Vagina (tissue), 2 donors: ENCODE results near the gene PGP. TPM values are rescaled to one million over a fixed set of nuclear protein-coding genes. Genes with fewer than 3 reads are reported as not detected.

Experiments
- DNase-seq, 2 donors: peaks; one replicate each; pipeline ENCODE4 v3.0.0-alpha.2; 2017; ENCODE audit errors: extremely low spot score in 2 of 2
- H3K27ac ChIP-seq: fragments of 200-600 bp; sonication (generic); one replicate; pipeline ENCODE4 v1.5.1; 2019
- H3K27me3 ChIP-seq: fragments of 200-600 bp; sonication (generic); one replicate; pipeline ENCODE4 v1.5.1; 2019
- H3K36me3 ChIP-seq, 2 donors: fragments of 200-600 bp; sonication (generic); one replicate each; pipeline ENCODE4 v1.5.1; 2017 to 2019
- H3K4me1 ChIP-seq: fragments of 200-600 bp; sonication (generic); one replicate; pipeline ENCODE4 v1.5.1; 2019
- H3K4me3 ChIP-seq, 2 donors: fragments of 200-600 bp; sonication (generic); 1 replicate in 1 of 2; 2 replicates in 1 of 2; pipeline ENCODE4 v1.5.1; 2016 to 2019
- H3K9me3 ChIP-seq: fragments of 200-600 bp; sonication (generic); one replicate; pipeline ENCODE4 v1.5.1; 2019
- POLR2A ChIP-seq, 2 donors: fragments of 450-650 bp; IDR thresholded peaks; one replicate each; pipeline ENCODE4 v1.6.1; 2017; ENCODE audit warnings: antibody characterized with exemption in 2 of 2, mild to moderate bottlenecking in 2 of 2, moderate library complexity in 2 of 2
- POLR2AphosphoS5 ChIP-seq, 2 donors: sonication (generic); formaldehyde crosslinking; IDR thresholded peaks; one replicate each; pipeline ENCODE4 v1.9.0; 2017; ENCODE audit warnings: antibody characterized with exemption in 2 of 2, mild to moderate bottlenecking in 2 of 2, low read depth in 1 of 2; ENCODE audit not compliant: insufficient read depth in 1 of 2
- intact Hi-C: fragments of 100-400 bp; cut with DNase I; formaldehyde crosslinking; loops from one replicate; pipeline ENCODE4 v1.15.1; 2023
- total RNA-seq: library from RNA; depleted of rRNA; stranded (reverse); fragments of >200 nt; gene quantifications from one replicate; pipeline ENCODE4 v1.2.3, GENCODE V29; 2016
- TF ChIP-seq, protein P1 (sequence below), 3 experiments: fragments of 450-650 bp in 2 of 3; fragments of 200-600 bp in 1 of 3; sonication (generic) in 1 of 3; IDR thresholded peaks; one replicate each; pipeline ENCODE4 v1.5.1; 2017 to 2019; ENCODE audit warnings: antibody characterized with exemption in 3 of 3, mild to moderate bottlenecking in 2 of 3, moderate library complexity in 2 of 3

PGP gene
- total RNA-seq, 1 donor from 2014 or later, result 15.5 TPM

DNA sequence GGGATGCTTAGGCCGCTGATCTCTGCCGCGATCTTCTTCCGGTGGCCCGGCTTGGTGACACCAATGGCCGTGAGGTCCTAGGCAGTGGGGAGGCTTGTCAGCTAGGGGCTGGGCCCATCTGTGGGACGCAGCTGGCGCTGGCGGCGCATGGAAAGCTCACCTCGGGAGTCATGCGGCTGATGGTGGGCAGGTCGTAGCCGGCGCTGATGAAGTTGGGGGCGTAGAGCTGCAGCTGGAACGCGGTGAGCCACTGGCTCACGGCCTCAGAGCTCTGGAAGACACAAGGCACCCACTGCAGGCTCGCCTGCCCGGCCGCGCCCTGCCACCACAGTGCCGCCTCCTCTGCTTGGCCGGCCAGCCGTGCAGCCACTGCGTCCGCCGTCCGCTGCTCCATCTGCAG, 31.0 kb downstream of the PGP start:
- H3K4me3 ChIP-seq, result no peak overlapping the region
- TF ChIP-seq POLR2A (IDR thresholded peaks at IDR 0.05) (no peak), POLR2AphosphoS5 (IDR thresholded peaks at IDR 0.05; ENCODE audit: insufficient read depth in 1 of 2, low read depth in 1 of 2) (no peak)
- TF ChIP-seq, protein P1, sequence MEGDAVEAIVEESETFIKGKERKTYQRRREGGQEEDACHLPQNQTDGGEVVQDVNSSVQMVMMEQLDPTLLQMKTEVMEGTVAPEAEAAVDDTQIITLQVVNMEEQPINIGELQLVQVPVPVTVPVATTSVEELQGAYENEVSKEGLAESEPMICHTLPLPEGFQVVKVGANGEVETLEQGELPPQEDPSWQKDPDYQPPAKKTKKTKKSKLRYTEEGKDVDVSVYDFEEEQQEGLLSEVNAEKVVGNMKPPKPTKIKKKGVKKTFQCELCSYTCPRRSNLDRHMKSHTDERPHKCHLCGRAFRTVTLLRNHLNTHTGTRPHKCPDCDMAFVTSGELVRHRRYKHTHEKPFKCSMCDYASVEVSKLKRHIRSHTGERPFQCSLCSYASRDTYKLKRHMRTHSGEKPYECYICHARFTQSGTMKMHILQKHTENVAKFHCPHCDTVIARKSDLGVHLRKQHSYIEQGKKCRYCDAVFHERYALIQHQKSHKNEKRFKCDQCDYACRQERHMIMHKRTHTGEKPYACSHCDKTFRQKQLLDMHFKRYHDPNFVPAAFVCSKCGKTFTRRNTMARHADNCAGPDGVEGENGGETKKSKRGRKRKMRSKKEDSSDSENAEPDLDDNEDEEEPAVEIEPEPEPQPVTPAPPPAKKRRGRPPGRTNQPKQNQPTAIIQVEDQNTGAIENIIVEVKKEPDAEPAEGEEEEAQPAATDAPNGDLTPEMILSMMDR (IDR thresholded peaks at IDR 0.05), result no peak
- DNase-seq, result no peak
- H3K4me1 ChIP-seq, result peaks cover 6% of the 10 kb centered on the region
- no peaks in the 10 kb centered on the region for H3K36me3 ChIP-seq
- no peaks in the 10 kb centered on the region for H3K27me3 ChIP-seq
- no peak overlapping the region for H3K27ac ChIP-seq
- H3K9me3 ChIP-seq, result no peaks in the 10 kb centered on the region
- intact Hi-C loops, result no loop called here

DNA sequence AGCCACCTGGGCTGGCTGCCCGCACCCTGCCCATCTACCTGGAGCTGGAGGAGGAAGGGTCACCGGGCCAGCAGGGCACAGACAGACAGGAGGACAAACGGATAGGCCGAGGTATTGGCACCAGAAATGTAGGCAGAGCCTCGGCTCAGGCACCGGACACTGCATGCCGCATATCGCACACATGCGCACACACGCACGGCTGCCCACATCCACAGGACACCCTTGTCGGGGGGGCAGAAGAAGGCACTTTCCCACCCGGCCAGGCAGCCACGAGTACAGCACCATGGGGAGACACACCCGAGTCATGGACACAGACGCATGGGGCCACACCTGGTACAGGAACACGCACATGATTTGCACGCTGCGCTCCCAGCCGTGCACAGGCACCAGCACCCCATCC, 32.7 kb downstream of the PGP start:
- no peak for DNase-seq
- no peaks in the 10 kb centered on the region for H3K9me3 ChIP-seq
- no peaks in the 10 kb centered on the region for H3K27me3 ChIP-seq
- peaks cover 6% of the 10 kb centered on the region for H3K4me1 ChIP-seq
- H3K27ac ChIP-seq, result no peak overlapping the region
- TF ChIP-seq, protein P1 (IDR thresholded peaks at IDR 0.05), result no peak
- TF ChIP-seq POLR2AphosphoS5 (IDR thresholded peaks at IDR 0.05; ENCODE audit: insufficient read depth in 1 of 2, low read depth in 1 of 2) (no peak), POLR2A (IDR thresholded peaks at IDR 0.05) (no peak)
- intact Hi-C loops, result no loop called here
- no peaks in the 10 kb centered on the region for H3K36me3 ChIP-seq
- no peak overlapping the region for H3K4me3 ChIP-seq

DNA sequence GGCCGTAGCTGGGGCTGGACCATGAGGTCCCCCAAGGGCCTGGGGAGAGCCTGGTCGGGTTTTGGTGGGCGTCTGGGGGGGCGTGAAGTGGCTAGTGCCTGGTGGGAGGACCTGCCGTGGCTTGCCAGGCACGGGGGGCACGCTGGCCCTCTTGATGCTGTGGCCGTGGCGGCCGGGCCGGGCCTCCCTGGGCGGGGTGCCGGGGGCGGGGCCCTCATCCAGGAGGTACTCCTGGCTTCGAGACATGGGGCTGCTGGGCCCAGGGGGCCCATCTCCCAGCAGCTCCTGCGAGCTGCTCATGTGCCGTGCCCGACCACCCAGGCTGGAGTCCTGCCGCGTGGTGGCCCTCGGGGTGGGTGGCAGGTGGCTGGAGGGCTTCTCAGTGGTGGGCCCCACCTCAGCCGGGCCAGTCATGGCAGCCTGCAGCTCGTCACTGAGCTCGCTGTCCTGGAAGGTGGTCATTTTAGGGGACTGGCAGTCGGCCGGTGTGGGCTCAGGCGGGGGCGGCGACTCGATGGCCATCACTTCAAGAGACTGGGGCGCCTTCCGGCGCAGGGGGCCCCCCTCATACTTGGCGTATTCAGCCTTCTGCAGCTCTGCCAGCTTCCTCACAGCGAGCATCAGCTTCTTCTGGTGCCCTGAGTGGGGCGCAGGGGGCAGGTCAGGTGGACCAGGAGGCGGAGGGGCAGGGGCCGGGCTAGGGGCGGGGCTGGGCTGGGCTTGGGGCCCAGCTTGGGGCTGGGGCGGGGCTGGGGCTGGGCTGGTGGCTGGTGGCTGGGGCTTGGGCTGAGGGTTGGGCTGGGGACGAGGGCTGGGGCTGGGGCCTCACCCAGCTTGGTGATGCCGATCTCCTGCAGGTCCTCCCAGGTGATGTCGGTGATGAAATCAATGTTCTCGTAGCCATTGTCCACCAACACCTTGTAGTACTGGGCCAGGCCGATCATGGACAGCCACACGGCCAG, 33.4 kb downstream of the PGP start:
- H3K36me3 ChIP-seq, result peaks cover 0 to 4% of the 10 kb centered on the region in 2 donors
- DNase-seq, result no peak
- H3K27ac ChIP-seq, result no peak overlapping the region
- no peak for TF ChIP-seq POLR2AphosphoS5 (IDR thresholded peaks at IDR 0.05; ENCODE audit: insufficient read depth in 1 of 2, low read depth in 1 of 2)
- TF ChIP-seq POLR2A (IDR thresholded peaks at IDR 0.05), result no peak
- TF ChIP-seq, protein P1 (IDR thresholded peaks at IDR 0.05), result no peak
- H3K9me3 ChIP-seq, result no peaks in the 10 kb centered on the region
- no peak overlapping the region for H3K4me3 ChIP-seq
- H3K27me3 ChIP-seq, result no peaks in the 10 kb centered on the region
- H3K4me1 ChIP-seq, result peaks cover 6% of the 10 kb centered on the region
- intact Hi-C loops, result no loop called here

DNA sequence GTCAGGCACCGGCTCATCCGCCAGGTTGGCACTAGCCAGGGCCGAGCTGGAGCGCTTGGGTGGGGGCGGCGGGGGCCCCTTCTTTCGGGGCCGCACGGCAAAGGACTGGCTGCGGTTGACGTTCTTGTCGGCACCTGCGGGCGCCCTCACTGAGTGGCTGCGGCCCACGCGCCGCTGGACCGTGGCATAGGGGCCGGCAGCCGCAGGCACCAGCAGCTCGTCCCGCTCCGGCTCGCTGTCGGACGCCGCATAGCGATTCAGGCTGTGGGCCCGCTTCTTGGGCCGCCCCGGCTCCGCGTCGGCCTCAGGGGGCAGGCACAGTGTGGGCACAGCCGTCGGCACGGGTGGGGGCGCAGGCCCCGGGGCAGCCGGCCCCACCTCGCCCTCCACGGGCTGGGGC, 34.2 kb downstream of the PGP start:
- no peaks in the 10 kb centered on the region for H3K27me3 ChIP-seq
- H3K27ac ChIP-seq, result no peak overlapping the region
- peaks cover 6% of the 10 kb centered on the region for H3K4me1 ChIP-seq
- H3K9me3 ChIP-seq, result no peaks in the 10 kb centered on the region
- intact Hi-C loops, result no loop called here
- H3K36me3 ChIP-seq, result peaks cover 0 to 11% of the 10 kb centered on the region in 2 donors
- TF ChIP-seq POLR2AphosphoS5 (IDR thresholded peaks at IDR 0.05; ENCODE audit: insufficient read depth in 1 of 2, low read depth in 1 of 2) (no peak), POLR2A (IDR thresholded peaks at IDR 0.05) (no peak)
- TF ChIP-seq, protein P1 (IDR thresholded peaks at IDR 0.05), result no peak
- H3K4me3 ChIP-seq, result no peak overlapping the region
- DNase-seq, result no peak

DNA sequence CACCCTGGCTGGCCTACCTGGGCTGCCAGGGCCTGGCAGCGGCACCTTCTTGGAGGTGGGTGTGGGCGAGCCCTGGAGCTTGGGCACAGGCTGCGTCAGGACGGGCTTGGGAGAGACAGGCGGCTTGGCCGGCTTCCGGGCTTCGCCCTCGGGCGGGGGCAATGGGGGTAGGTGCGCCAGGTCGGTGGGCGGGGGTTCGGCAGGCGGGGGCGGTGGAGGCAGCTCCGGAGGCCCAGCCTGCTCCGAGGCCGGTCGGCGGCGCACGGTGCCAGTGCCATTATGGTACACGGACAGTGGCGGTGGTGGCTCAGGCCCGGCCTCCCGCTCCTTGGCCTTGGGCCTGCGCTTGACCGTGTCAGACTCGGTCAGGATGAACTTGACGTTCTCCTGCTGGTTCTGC, 35.1 kb downstream of the PGP start:
- H3K36me3 ChIP-seq, result peaks cover 0 to 18% of the 10 kb centered on the region in 2 donors
- no peak for DNase-seq
- H3K27me3 ChIP-seq, result no peaks in the 10 kb centered on the region
- intact Hi-C loops, result no loop called here
- no peaks in the 10 kb centered on the region for H3K9me3 ChIP-seq
- TF ChIP-seq POLR2A (IDR thresholded peaks at IDR 0.05) (no peak), POLR2AphosphoS5 (IDR thresholded peaks at IDR 0.05; ENCODE audit: insufficient read depth in 1 of 2, low read depth in 1 of 2) (no peak)
- TF ChIP-seq, protein P1 (IDR thresholded peaks at IDR 0.05), result no peak
- no peak overlapping the region for H3K4me3 ChIP-seq
- peaks cover 6% of the 10 kb centered on the region for H3K4me1 ChIP-seq
- no peak overlapping the region for H3K27ac ChIP-seq
